HG02885 (cell line): Measurements from ENCODE around the gene CRB3.
"Not testable (repeated sequence)": the region's sequence is repeated elsewhere in the genome, so short reads cannot be mapped to it uniquely, and the experiment has no call there.

ENCODE experiments used
- ATAC-seq: cut with Tn5 transposase; IDR thresholded peaks from one replicate; pipeline ENCODE4 v1.9.1; 2021; ENCODE audit warnings: mild to moderate bottlenecking; ENCODE audit not compliant: unreplicated experiment, poor library complexity

CRB3 gene

DNA sequence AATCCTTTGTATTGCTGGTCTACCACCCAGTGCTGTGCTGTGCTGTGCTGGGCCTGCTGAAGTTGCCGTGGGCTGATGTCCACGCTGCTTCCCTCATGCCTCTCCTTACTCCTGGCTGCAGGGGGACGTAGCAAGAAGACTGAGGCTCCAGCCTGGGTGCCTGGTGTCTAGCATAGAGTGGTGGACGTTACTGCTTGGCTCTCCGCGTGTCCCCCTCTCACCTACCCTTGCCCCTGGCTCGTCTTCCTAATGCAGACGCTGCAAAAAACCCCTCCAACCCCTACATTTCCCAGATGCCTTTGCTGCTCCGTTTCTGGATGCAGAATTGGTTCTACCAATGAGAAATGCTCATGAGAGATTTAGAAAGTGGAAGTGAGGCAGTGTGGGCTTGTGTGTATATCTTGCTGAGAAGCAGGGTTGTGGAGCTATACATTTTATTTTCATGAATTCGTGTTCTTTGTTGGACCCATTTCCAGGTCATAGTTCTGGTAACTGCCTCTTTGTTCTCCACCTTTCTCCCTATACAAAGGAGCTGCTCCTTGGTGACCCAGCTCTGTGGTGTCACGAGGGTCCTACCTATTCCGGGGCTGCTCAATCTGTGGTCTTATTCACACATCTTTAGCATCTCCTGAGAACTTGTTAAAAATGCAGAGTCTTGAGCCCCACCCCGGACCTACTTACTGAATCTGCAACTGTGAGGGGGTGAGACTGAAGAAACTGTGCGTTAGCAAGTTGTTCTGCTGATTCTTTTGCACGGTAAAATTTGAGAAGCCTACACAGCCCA lies 25.4 kb downstream of the CRB3 start:
- ATAC-seq, result no peak

DNA sequence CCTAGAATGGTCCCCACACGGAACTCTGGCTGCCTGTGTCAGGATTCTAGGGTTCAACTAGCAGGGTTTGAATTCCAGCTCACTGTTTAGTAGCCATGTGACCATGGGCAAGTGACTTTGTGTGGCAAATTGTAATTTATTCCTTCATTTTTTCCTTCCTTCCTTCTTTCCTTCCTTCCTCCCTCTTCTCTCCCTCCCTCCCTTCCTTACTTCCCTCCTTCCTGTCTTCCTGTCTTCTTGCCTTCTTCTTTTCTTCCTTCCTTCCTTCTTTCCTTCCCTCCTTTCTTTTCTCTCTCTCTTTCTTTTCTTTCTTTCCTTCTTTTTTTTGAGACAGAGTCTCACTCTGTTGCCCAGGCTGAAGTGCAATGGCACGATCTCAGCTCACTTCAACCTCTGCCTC lies 26.1 kb downstream of the CRB3 start:
- no peak for ATAC-seq

DNA sequence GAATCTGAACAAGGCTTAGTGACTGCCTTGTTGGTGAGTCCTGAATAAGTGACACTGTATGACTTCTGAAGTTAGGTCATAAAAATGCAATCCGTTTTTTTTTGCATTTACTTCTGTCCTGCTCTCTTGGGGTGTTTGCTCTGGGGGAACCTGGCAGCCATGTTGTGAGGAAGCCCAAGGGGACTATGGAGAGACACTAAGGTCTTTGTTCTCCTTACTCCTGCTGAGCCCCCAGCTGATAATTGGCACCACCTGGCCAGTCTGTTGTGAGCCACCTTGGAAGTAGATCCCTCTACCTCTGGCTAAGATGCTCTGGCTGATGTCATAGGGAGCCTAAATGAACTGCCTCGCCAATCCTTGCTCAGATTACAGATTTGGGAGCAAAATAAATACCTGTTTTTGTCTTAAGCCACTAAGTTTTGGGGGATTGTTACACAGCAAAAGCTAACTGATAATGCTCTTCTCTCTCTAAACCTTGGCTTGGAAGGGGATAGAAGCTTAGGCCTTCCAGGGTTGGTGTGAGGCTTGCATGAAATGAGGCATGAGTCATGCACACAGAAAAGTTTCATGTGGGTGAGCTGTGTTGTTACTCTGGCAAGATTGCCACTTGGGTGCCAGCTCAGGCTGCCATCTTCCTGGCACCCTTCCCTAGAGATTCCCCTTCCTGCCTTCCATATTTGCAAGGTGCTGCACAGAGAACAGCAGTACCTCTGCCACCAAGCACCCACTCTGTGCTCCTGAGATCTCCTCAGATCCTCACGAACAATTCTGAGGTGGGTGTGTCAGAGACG lies 27.9 kb downstream of the CRB3 start:
- no peak for ATAC-seq

DNA sequence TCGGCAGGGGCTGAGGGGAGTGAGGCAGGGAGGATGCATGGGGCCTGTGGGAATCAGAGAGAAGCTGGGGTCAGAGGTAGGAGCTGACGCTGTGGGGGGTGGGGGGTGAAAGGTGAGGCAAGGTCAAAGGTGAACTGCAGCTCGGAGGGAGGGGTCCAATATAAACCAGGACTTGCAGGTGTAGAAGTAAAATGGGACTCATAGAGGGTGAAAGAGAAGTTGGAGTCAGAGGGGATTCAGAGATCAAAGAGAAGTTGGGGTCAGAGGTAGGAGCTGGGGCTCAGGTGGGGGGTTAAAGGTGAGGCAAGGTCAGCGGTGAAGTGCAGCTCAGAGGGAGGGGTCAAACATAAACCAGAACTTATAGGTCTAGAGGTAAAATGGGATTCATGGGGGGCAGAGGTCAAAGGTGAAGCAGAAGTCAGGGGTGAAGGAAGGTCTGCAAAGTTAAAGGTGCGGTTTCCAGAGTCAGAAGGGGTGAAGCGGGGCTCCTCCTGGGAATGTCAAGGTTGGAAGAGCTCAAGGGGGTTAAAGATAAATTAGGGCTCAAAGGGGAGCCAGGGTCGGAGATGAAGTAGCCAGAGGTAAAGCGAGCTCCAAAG lies 30.5 kb downstream of the CRB3 start:
- ATAC-seq, result no peak

DNA sequence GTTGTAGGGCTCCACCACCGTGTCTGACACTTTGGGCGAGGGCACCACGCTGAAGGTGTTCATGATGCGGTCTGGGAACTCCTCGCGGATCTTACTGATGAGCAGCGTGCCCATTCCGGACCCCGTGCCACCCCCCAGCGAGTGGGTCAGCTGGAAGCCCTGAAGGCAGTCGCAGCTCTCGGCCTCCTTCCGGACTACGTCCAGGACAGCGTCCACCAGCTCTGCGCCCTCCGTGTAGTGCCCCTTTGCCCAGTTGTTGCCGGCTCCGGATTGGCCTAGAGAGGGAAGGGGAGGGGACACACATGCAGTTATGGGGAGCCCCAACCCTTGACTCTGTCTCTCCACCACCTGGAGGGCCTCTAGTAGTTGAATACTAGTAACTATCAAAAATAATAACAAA lies 31.9 kb downstream of the CRB3 start:
- ATAC-seq, result no peak

DNA sequence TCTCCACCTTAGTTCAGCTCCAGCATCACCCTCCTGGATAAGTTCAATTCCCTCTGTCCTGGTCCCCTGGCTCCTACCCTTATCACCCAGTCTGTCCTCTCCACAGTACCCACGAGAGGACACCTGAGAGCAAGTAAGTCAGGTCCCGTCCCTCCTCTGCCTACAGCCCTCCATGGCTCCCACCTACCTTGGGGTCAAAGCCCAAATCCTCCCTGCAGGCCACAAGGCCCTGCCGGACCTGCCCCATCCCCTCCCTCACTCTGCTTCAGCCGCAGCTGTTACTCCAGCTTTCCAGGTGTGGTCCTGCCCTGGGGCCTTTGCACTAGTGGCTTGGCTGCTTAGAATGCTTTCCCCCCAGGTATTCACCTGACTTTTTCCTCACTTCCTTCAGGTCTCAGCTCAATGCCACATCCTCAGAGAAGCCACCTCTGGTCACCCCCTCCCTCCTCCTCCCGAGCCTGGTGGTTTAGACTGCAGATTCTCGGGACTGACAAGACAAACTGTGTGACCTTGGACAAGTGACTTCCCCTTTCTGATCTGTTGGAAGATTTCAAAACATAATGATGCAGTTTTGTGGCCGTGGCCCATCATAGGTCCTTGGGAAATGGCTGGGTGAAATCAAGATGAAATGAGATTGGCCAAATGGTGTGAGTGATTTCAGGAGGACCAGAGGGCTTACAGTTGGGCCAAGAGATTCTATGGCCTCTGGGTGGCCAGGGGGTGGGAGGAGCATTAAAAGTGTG lies 34.4 kb downstream of the CRB3 start:
- no peak for ATAC-seq

DNA sequence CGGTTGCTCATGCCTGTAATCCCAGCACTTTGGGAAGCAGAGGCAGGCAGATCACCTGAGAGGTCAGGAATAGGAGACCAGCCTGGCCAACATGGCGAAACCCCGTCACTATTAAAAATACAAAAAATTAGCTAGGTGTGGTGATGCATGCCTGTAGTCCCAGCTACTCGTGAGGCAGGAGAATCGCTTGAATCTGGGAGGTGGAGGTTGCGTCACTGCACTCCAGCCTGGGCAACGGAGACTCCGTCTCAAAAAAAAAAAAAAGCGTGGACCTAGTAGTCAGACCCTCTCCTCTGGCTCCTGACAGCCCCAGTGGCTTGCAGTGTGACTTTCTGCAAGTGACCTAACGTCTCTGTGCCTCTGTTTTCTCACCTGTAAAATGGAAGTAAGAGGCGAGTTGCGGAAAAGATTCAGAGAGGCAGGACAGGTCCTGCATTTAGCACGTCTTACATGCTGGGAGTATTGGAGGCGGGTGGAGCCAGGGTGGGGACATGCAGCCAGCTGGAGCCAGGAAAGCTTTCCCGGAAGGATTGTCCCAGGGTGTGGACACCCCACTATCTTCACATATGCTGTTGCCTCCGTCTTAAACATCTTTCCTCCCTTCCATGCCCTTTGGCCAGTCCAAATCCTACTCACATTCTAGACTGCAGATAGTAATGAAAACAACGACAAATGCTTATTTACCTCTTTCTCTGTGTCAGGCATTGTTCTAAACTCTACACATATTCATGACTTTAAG lies 35.1 kb downstream of the CRB3 start:
- ATAC-seq, result no peak

DNA sequence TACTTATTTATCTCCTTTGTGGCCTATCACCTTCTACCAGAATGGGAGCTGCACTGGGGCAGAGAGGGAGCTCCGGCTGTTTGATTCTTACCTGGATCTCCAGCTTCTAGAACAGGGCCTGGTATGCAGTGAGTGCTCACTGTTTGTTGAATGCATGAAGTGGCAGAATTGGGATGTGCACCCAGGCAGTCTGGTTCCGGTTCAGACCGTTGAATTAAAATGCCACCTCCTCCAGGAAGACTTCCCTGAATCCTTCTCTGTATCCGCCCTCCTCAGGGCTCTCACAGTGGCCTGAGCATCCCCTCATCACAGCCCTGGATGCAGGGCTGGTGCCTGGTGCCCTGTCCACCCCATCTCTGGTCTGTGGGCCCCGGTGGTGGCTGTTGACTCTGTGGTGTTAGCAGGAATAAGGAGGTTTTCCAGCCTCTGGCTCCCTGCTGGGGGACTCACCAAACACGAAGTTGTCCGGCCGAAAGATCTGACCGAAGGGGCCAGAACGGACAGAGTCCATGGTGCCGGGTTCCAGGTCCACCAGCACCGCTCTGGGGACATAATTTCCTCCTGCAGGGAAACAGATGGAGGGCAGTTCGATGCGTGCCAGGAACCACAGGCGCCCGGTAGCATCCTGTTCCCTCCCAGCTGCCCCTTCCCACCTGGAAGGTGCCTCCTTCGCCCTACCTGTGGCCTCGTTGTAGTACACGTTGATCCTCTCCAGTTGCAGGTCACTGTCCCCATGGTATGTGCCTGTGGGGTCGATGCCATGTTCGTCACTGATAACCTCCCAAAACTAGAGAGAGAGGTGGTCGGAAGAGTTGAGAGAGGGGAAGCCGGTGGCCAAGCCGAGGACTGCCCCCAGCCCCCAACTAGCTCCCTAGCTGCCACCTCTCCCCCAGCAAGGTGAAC lies 37.0 kb downstream of the CRB3 start:
- no peak for ATAC-seq

DNA sequence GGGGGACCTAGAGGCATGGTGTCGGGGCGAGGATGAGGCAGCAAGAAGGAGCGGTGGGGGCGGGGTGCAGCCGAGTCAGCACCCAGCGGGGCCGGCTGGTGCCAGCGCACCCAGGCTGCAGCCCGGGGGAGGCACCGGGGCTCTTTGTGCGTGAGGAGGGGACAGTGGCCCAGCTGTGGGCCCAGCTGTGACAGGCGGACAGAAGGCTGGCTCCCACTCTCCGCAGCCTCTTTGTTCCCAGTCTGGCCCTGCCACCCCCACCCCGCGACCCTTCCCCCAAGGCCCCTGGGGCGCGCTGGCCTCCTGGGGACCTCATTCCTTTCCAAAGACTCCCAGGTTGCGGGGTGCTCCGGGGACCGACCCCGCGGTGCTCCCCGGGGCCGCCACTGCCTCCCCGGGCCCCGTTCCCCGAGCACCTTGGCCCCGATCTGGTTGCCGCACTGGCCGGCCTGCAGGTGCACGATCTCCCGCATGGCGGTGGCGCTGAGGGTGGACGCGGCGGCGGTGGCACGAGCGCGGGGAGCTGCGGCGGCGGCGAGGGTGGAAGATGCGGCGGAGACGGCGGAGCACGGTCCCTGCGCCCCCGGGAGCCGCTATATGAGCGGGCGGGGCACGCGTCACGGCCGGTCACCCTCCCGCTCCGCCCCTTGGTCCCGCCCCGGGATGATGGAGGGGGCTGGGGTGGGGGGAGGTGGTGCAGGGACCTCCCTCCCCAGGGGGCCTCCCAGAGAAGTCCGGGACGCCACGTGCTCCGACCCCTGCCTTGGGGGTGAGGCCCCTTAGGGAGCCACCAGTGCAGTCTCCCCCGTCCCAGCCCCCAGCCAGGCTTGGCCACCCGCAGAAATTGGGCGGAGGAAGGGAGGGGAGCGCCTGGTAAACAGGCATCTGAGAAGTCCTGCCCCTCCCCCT lies 37.9 kb downstream of the CRB3 start, which contains the start of gene TUBB4A:
Gene TUBB4A (minus strand): TSS at position 570 of the 909 bp plus-strand sequence. CDS start 97 bp downstream, at position 473.
- ATAC-seq, result no peak

DNA sequence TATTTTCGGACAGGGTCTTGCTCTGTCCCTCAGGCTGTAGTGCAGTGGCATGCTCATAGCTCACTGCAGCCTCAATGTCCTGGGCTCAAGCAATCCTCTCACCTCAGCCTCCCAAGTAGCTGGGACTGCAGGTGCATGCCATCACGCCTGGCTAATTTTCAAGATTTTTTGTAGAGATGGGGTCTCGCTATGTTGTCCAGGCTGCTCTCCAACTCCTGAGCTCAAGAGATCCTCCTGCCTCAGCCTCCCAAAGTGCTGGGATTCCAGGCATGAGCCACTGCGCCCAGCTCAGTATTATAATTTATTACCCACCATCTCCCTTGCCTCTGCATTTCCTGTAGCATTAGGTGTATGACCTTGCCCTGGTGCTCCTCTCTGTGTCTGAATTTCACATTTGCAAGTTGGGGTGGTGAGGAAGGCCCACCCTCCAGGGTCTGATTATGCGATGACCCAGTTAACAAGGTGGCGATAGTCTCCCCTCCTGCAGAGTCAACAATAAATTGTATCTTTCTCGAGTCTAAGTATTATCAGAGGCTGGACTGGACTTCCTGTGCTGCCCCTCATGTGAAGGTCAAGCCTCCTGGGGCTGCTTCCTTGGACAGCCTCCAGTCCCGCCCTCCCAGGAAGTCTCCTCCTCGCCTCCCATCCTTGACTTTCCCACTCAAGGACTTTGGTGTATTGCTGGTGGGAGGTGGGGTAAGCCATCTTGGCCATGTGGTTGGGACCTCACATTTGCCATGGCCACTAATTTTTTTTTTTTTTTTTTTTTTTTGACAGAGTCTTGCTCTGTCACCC lies 39.5 kb downstream of the CRB3 start:
- no peak for ATAC-seq

DNA sequence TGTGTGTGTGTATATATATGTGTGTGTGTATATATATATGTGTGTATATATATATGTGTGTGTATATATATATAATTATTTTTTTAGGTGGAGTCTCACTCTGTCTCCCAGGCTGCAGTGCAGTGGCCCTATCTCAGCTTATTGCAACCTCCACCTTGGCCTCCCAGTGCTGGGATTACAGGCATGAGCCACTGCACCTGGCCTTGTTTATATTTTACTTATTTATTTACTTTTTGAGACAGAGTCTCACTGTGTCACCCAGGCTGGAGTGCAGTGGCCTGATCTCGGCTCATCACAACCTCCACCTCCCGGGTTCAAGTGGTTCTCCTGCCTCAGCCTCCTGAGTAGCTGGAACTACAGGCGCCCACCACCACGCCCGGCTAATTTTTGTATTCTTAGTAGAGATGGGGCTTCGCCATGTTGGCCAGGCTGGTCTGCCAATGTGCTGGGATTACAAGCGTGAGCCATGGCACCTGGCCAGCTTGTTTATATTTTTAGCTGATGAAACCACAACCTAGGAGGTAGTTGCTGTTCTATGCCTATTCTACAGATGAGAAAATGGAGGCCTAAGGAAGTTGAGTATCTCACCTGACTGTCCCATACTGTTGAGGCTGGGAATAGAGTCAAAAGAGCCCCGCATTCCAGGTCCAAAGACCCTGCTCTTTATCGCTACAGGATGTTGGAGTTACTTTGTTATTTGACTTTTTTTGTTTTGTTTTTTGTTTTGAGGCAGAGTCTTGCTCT lies 44.1 kb downstream of the CRB3 start:
- not testable (repeated sequence) for ATAC-seq

DNA sequence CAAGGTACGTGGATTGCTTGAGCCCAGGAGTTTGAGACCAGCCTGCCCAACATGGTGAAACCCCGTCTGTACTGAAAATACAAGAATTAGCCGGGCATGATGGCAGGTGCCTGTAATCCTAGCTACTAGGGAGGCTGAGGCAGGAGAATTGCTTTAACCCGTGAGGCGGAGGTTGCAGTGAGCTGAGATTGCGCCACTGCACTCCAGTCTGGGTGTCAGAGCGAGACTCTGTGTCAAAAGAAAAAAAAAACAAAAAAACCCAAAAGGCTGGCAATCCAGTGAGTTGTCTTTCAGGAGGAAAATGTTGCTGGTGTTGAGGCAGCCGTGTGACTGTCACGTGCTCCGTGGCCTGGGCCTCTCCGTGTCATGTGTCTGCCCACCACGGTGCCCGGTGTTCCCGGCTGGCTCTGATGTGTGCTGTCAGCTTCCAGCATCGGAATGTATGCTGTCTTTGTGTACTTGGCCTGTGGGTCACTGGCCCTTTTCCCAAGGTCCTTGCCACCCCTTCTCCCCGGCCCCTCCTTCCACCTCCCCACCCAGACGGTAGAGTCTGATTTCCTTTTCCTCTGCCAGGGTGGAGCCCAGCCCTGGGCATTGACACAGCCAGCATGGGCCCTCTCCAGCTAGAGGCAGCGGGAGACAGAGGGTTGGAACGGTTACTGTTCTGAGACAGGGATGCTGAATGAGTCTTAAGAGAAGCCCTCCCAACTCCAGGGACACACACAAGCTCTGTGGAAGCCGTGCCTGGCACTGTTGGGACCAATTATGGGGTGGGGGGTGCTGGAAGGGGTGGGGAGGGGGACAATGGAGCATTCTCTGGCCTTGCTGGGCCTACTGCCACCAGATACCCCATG lies 45.3 kb downstream of the CRB3 start:
- no peak for ATAC-seq

DNA sequence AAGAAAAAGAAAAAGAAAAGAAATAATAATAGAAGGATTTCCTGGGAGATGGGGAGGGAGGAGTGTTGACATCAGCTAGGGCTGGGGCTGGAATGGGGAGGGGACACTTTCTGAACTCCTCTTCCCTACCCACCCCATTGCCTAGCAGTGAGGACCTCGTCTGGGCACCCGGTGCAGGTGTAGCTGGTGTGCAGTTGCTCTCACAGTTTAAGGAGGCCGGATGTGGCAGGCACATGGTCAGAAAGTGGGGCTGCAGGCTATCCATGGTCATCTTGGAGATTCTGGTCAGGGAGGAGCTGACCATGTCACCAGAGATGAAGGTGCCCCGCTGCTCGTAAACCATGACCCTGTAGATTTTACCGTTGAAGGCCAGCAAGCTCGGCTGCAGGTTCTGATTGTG lies 46.5 kb downstream of the CRB3 start:
- ATAC-seq, result no peak

DNA sequence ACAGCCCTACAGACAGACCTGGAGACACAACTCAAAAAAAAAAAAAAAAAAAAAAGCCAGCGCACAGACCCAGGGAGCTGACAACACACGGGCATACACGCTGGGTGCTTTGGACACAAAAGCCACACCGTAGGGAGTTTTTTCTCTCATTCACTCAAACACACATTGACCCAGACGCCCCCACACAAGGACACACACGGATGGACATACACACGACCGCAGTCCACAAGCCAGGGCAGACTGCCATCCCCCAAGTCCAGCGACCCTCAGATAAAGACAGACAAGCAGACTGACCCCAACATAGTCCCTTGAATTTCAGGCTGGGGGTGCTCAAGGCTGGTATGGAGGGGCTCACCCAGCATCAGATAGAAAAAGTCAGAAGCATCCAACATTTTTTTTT lies 50.0 kb downstream of the CRB3 start:
- ATAC-seq, result no peak

DNA sequence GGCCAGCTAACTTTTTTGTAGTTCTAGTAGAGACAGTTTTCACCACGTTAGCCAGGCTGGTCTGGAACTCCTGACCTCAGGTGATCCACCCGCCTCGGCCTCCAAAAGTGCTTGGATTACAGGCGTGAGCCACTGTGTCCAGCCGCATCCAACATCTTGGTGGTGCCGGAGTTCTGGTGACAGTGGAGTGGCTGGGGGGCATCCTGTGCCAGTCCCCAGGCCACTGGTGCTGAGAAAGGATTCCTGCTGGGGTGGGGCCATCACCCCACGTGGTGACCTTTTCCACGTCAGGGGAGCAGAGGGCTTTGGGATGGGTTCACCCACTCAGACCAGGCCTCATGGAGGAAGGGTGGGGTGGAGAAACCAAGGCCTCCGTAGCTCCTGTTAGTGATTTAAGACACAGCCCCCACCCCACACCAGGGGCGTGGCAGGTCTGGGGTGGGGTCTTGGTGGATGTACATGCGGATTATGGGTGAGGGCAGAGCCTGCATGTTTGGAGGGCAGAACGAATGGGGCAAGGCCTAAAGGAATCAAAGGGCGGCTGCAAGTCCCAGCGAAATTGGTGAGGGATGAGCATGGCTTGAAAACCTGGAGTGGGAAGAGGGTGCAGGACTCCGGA lies 51.0 kb downstream of the CRB3 start:
- ATAC-seq, result no peak
